HepG2 (cell line): ENCODE measurements around the gene CABP4. TPM values are rescaled to one million over a fixed set of nuclear protein-coding genes. Genes with fewer than 3 reads are reported as not detected.

Experiments
- ATAC-seq: fragments of 200-7000 bp; cut with Tn5 transposase; 3 replicates; pipeline ENCODE4 v1.9.1; 2020; ENCODE audit warnings: mild to moderate bottlenecking, moderate library complexity
- BruUV-seq: library from RNA; stranded (reverse); fragments of 400-500 nt; replicated peaks from 2 replicates; lab custom pipeline; 2021; lab: Mats Ljungman, UMichigan
- CTCF ChIA-PET: fragments of 300-600 bp; formaldehyde crosslinking; extraction: SDS; loops from one replicate; lab custom pipeline; 2021; ENCODE audit warnings: low total read pairs, inconsistent platforms, low intra/inter-chr PET ratio; lab: Yijun Ruan, JAX
- POLR2A ChIA-PET: fragments of 350-600 bp; sonication (Branson Sonifier 250); formaldehyde crosslinking; loops from one replicate; lab custom pipeline; 2020; ENCODE audit warnings: antibody characterized with exemption, inconsistent platforms; lab: Yijun Ruan, JAX
- DNase-seq: peaks from one replicate; pipeline ENCODE4 v3.0.0-alpha.2; 2015; ENCODE audit warnings: low spot score
- FAIRE-seq: peaks from 3 replicates; lab custom pipeline; 2011; peaks lifted over from hg19 to GRCh38; lab: Jason Lieb, UNC
- H2AFZ ChIP-seq: one replicate; pipeline ENCODE4 v1.6.1; 2011; ENCODE audit warnings: low read length, inconsistent platforms
- H3K27ac ChIP-seq: fragments of 300-600 bp; 3 replicates; pipeline ENCODE4 v1.8.0; 2011; ENCODE audit warnings: mixed run types, mild to moderate bottlenecking, mixed read lengths, low read length, inconsistent platforms; ENCODE audit not compliant: insufficient read depth; ENCODE audit errors: extremely low read length
- H3K27me3 ChIP-seq, 2 experiments: fragments of 200-600 bp in 1 of 2; 2 replicates in 1 of 2; 3 replicates in 1 of 2; pipeline versions ENCODE4 v1.6.0 to v1.8.0; 2011; ENCODE audit warnings: low read length in 2 of 2, mild to moderate bottlenecking in 2 of 2, moderate library complexity in 2 of 2, inconsistent platforms in 1 of 2; ENCODE audit not compliant: insufficient read depth in 2 of 2, control insufficient read depth in 1 of 2
- H3K36me3 ChIP-seq, 2 experiments: fragments of 200-600 bp in 1 of 2; replicated peaks in 1 of 2; 2 replicates in 1 of 2; 3 replicates in 1 of 2; pipeline versions ENCODE4 v1.5.1 to v1.8.0; 2011; ENCODE audit warnings: low read length in 2 of 2, inconsistent platforms in 1 of 2; ENCODE audit not compliant: insufficient read depth in 2 of 2, control insufficient read depth in 1 of 2
- H3K4me1 ChIP-seq: 2 replicates; pipeline ENCODE4 v1.5.1; 2012; ENCODE audit warnings: low read length, inconsistent platforms; ENCODE audit not compliant: insufficient read depth
- H3K4me2 ChIP-seq: 2 replicates; pipeline ENCODE4 v1.6.0; 2011; ENCODE audit warnings: low read depth, low read length, inconsistent platforms
- H3K4me3 ChIP-seq, 3 experiments: fragments of 200-600 bp in 1 of 3; sonication (generic), shearing (Covaris generic) in 1 of 3; replicated peaks in 1 of 3; 2 replicates each; pipeline ENCODE4 v1.5.1; 2011 to 2016; ENCODE audit warnings: low read length in 3 of 3, inconsistent platforms in 2 of 3, low read depth in 2 of 3, mild to moderate bottlenecking in 2 of 3, control low read depth in 1 of 3, mixed read lengths in 1 of 3; ENCODE audit not compliant: insufficient read depth in 1 of 3
- H3K79me2 ChIP-seq: one replicate; pipeline ENCODE4 v1.6.1; 2011; ENCODE audit warnings: low read length, inconsistent platforms; ENCODE audit not compliant: insufficient read depth
- H3K9ac ChIP-seq: 2 replicates; pipeline ENCODE4 v1.6.0; 2011; ENCODE audit warnings: mild to moderate bottlenecking, low read depth, low read length, inconsistent platforms; ENCODE audit not compliant: insufficient read depth
- H3K9me3 ChIP-seq: 2 replicates; pipeline ENCODE4 v1.5.1; 2012; ENCODE audit warnings: mild to moderate bottlenecking, low read length
- H4K20me1 ChIP-seq: 2 replicates; pipeline ENCODE4 v1.6.0; 2011; ENCODE audit warnings: inconsistent platforms, mild to moderate bottlenecking, low read length, moderate library complexity; ENCODE audit not compliant: insufficient read depth
- ASH2L ChIP-seq: fragments of 300-600, 200-600 bp; sonication (generic); IDR thresholded peaks from 2 replicates; pipeline ENCODE4 v1.7.0; 2017; ENCODE audit warnings: low read depth, mild to moderate bottlenecking, moderate library complexity, mixed read lengths, low read length; ENCODE audit not compliant: insufficient read length
- MXI1 ChIP-seq: IDR thresholded peaks from 3 replicates; pipeline ENCODE4 v1.6.1; 2012; ENCODE audit warnings: low read depth, low read length, inconsistent platforms, borderline replicate concordance
- RBFOX2 ChIP-seq: fragments of 200-400 bp; formaldehyde crosslinking; IDR thresholded peaks from 2 replicates; pipeline ENCODE4 v1.6.1; 2017; ENCODE audit warnings: low read depth, mild to moderate bottlenecking, low read length
- WGBS: methylation state at CpG from one replicate; pipeline ENCODE4 v1.1.6; 2017; ENCODE audit warnings: low lambda C conversion rate; 5-methylcytosine and 5-hydroxymethylcytosine counted together
- in situ Hi-C: cut with HindIII; loops from 2 replicates; pipeline ENCODE4 v1.10.0; 2017; ENCODE audit warnings: low pct_unique_long_range_greater_than_20kb; ENCODE audit not compliant: extremely low pct_ligation_motif_present
- intact Hi-C: fragments of 100-400 bp; cut with micrococcal nuclease; formaldehyde crosslinking; loops from one replicate; pipeline ENCODE4 v1.10.0; 2022; ENCODE audit not compliant: unreplicated experiment
- polyA plus RNA-seq, 8 experiments: library from polyadenylated mRNA; depleted of rRNA in 3 of 8; stranded (reverse) in 7 of 8; unstranded in 1 of 8; fragments of >200 nt; fragmentation: Illumina TruSeq in 4 of 8; extraction: Trizol in 4 of 8; gene quantifications; 2 replicates each; pipeline versions ENCODE4 v1.2.1 to v1.2.3, GENCODE V29; 2011 to 2016; ENCODE audit warnings: low read depth in 4 of 8, missing spikeins in 1 of 8, mixed read lengths in 1 of 8; ENCODE audit not compliant: insufficient read depth in 1 of 8
- total RNA-seq, 5 experiments: library from RNA; depleted of rRNA; stranded (reverse); fragments of >200 nt; fragmentation: Illumina TruSeq; extraction: Trizol; gene quantifications; 2 replicates each; pipeline ENCODE4 v1.2.3, GENCODE V29; 2016; ENCODE audit warnings: low read depth in 1 of 5
- TF ChIP-seq, protein P1 (sequence below): sonication (generic); formaldehyde crosslinking; IDR thresholded peaks from 2 replicates; pipeline ENCODE4 v1.5.1; 2020; ENCODE audit warnings: mild to moderate bottlenecking, missing genetic modification reagents, moderate library complexity
- TF ChIP-seq, protein P2 (sequence below): IDR thresholded peaks from 2 replicates; pipeline ENCODE4 v1.6.1; 2018; ENCODE audit warnings: missing genetic modification reagents, mild to moderate bottlenecking, missing compliant biosample characterization

CABP4 gene
- total and polyA plus RNA-seq, 2 of the 13 experiments (the other 11 are each of a cell fraction or from before 2014, with no cell fraction given), result not detected

DNA sequence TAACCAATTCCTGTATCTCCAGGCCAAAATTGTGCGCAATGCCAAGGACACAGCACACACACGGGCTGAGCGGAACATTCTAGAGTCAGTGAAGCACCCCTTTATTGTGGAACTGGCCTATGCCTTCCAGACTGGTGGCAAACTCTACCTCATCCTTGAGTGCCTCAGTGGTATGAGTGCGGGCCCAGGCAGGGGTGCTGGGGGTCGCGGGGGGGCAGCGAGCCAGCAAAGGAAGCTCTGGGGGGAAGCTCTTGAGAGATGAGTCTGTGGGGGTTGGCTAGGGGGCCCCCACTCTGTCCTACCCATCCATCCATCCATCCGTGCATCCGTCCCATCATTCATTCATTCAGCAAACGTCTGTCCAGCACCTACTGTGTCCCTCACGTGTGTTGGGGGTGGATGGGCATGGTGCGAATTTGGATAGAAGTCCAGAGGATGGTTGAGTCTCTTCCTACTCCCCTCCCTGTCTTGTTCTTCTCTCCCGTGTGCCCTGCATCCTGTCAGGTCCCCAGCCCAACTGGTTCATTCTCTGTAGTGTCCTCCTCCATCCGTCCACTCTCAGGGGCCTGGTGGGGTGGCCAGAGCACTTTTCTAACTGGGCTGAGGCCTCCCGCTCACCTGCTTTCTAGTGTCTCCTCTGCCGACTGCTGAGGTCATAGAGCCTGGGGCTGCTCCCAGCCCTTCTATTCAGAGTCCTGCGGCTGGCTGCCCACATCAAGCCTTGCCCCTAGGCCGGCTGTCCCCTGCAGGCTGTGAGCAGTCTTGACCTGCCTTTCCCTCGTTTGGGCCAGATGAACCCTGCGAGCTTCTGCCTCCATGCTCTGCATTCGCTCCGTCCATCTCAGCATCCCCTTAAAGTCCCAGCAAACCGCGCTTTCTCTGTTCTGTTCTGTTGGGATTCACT is 23.6 kb upstream of the CABP4 start (continued):
- TF ChIP-seq, protein P1, sequence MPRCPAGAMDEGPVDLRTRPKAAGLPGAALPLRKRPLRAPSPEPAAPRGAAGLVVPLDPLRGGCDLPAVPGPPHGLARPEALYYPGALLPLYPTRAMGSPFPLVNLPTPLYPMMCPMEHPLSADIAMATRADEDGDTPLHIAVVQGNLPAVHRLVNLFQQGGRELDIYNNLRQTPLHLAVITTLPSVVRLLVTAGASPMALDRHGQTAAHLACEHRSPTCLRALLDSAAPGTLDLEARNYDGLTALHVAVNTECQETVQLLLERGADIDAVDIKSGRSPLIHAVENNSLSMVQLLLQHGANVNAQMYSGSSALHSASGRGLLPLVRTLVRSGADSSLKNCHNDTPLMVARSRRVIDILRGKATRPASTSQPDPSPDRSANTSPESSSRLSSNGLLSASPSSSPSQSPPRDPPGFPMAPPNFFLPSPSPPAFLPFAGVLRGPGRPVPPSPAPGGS (CRISPR knock-in tag), result no peak

DNA sequence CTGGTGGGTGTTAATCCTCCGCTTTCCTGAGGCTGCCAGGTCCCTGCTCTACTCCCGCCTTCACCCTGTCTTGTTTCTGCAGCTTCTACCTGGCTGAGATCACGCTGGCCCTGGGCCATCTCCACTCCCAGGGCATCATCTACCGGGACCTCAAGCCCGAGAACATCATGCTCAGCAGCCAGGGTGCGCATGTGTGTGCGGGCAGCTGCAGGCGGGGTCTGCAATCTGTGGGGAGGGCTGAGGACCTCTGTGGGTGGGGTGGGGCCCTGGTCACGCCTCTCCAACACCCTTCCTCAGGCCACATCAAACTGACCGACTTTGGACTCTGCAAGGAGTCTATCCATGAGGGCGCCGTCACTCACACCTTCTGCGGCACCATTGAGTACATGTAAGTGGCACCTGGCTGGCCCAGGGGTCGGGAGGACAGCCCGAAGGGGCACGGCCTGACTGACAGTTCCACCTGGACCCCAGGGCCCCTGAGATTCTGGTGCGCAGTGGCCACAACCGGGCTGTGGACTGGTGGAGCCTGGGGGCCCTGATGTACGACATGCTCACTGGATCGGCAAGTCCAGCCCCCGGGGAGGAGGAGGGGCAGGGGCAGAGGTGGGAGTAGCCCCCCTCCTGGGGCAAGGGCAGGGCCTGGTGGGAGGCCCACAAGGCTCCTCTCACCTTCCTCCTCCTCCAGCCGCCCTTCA is 22.4 kb upstream of the CABP4 start:
- intact Hi-C loops, result no loop called here
- H3K9ac ChIP-seq, result no peak overlapping the region
- 99% methylated on average over 10 of the region's 22 CpGs for WGBS
- no peaks in the 10 kb centered on the region for H4K20me1 ChIP-seq
- in situ Hi-C loops, result no loop called here
- no peak overlapping the region for H3K27ac ChIP-seq
- no peak for FAIRE-seq
- POLR2A ChIA-PET, result no interaction called here
- TF ChIP-seq RBFOX2, result 0 out of 2 replicates have a peak, but pooled peaks have one; percentile 41
- TF ChIP-seq ASH2L, result no peak
- no peak for TF ChIP-seq MXI1
- TF ChIP-seq, protein P2, sequence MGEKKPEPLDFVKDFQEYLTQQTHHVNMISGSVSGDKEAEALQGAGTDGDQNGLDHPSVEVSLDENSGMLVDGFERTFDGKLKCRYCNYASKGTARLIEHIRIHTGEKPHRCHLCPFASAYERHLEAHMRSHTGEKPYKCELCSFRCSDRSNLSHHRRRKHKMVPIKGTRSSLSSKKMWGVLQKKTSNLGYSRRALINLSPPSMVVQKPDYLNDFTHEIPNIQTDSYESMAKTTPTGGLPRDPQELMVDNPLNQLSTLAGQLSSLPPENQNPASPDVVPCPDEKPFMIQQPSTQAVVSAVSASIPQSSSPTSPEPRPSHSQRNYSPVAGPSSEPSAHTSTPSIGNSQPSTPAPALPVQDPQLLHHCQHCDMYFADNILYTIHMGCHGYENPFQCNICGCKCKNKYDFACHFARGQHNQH (CRISPR knock-in tag), result no peak
- peaks cover 13% of the 10 kb centered on the region for H3K79me2 ChIP-seq
- no peak overlapping the region for H2AFZ ChIP-seq
- no peaks in the 10 kb centered on the region; a peak in 1 of 5 replicates for H3K27me3 ChIP-seq
- H3K9me3 ChIP-seq, result no peaks in the 10 kb centered on the region
- H3K4me2 ChIP-seq, result no peak overlapping the region
- CTCF ChIA-PET, result no interaction called here
- no peak for DNase-seq
- no peak for ATAC-seq
- no peak overlapping the region for H3K4me3 ChIP-seq
- BruUV-seq, result no TSS peak
- H3K4me1 ChIP-seq, result peaks cover 12% of the 10 kb centered on the region
- H3K36me3 ChIP-seq, result peaks cover 15 to 28% of the 10 kb centered on the region in 2 experiments; a peak in 4 of 5 replicates
